Type B pancreatic cell (in vitro differentiated cells): ENCODE data around the gene CEMIP. TPM values are rescaled to one million over a fixed set of nuclear protein-coding genes. Genes with fewer than 3 reads are reported as not detected.

Source experiments
- DNase-seq: peaks from one replicate; pipeline ENCODE4 v3.0.0; 2021; ENCODE audit warnings: mixed read lengths; ENCODE audit not compliant: unreplicated experiment; ENCODE audit errors: extremely low spot score
- H3K27ac Mint-ChIP-seq: 2 replicates; pipeline ENCODE4 v1.8.0; 2021; ENCODE audit warnings: mild to moderate bottlenecking, mixed read lengths
- H3K27me3 Mint-ChIP-seq: 2 replicates; pipeline ENCODE4 v1.8.0; 2021; ENCODE audit warnings: mixed read lengths
- H3K36me3 Mint-ChIP-seq: 2 replicates; pipeline ENCODE4 v1.8.0; 2021; ENCODE audit warnings: mixed read lengths
- H3K4me1 Mint-ChIP-seq: one replicate; pipeline ENCODE4 v1.8.0; 2021; ENCODE audit warnings: mixed read lengths; ENCODE audit not compliant: unreplicated experiment
- H3K4me3 Mint-ChIP-seq: 2 replicates; pipeline ENCODE4 v1.8.0; 2021; ENCODE audit warnings: mild to moderate bottlenecking, mixed read lengths
- H3K9me3 Mint-ChIP-seq: 2 replicates; pipeline ENCODE4 v1.8.0; 2021; ENCODE audit warnings: mixed read lengths
- total RNA-seq: library from RNA; stranded (reverse); gene quantifications from 2 replicates; pipeline ENCODE4 v1.2.1, GENCODE V29; 2021; ENCODE audit warnings: low replicate concordance
- TF ChIP-seq, protein P1 (sequence below): fragments of 200-600 bp; sonication (generic); conservative IDR thresholded peaks from 2 replicates; pipeline ENCODE4 v1.5.0; 2021; ENCODE audit warnings: antibody characterized with exemption, mild to moderate bottlenecking

Gene CEMIP
- total RNA-seq, 1 donor from 2014 or later = 16.4 TPM

DNA sequence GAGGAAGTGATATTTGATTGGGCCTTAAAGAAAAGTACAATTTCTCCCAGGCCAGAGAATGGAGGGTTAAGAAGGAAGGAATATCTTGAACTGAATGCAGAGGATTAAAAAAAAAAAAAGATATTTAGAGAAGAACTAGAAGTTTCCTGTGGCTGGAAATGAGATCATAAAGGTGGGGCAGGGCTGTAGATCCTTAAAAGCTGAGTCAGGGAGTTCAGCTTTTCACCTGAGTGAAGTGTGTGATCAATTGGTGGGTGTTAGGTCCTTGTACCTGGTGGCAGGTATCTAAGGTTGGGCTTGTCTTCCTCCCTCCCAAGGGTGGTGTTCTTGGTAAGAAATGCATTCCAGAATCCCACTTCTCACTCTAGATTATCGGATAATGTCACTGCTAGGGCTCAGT, 11.8 kb downstream of the CEMIP start:
- Mint-ChIP-seq H3K4me3 (no peak overlapping the region), H3K4me1 (no peaks in the 10 kb centered on the region), H3K36me3 (no peaks in the 10 kb centered on the region), H3K27me3 (peaks cover 12% of the 10 kb centered on the region), H3K9me3 (no peaks in the 10 kb centered on the region), H3K27ac (no peak overlapping the region)
- DNase-seq = no peak
- TF ChIP-seq, protein P1, sequence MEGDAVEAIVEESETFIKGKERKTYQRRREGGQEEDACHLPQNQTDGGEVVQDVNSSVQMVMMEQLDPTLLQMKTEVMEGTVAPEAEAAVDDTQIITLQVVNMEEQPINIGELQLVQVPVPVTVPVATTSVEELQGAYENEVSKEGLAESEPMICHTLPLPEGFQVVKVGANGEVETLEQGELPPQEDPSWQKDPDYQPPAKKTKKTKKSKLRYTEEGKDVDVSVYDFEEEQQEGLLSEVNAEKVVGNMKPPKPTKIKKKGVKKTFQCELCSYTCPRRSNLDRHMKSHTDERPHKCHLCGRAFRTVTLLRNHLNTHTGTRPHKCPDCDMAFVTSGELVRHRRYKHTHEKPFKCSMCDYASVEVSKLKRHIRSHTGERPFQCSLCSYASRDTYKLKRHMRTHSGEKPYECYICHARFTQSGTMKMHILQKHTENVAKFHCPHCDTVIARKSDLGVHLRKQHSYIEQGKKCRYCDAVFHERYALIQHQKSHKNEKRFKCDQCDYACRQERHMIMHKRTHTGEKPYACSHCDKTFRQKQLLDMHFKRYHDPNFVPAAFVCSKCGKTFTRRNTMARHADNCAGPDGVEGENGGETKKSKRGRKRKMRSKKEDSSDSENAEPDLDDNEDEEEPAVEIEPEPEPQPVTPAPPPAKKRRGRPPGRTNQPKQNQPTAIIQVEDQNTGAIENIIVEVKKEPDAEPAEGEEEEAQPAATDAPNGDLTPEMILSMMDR = no peak

GRCh38 chr15:80796407-80796806, 17.2 kb downstream of the CEMIP start:
- no peak for DNase-seq
- no peak overlapping the region for H3K27ac Mint-ChIP-seq
- no peak overlapping the region for H3K4me3 Mint-ChIP-seq
- TF ChIP-seq, protein P1 = no peak
- no peaks in the 10 kb centered on the region for H3K9me3 Mint-ChIP-seq
- peaks cover 13% of the 10 kb centered on the region for H3K27me3 Mint-ChIP-seq
- H3K36me3 Mint-ChIP-seq = no peaks in the 10 kb centered on the region
- no peaks in the 10 kb centered on the region for H3K4me1 Mint-ChIP-seq

DNA sequence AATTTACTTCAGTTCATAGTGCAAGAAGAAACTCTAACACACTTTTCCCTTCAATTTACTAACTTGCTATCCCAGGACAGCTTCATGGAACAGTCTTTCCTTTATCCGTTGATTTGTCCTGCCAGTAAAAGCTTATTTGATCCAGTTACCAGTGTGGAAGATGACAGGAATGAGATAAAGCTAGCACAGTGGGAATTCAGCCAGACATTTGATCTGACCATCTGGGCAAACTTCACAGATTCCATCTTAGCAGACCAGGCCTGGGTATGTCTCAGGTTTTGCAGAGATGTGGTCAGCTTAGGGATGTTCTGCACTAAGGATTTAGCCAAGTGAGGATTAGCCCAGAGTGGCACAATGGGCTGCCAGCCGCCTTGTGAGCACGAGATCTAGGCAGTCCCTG, 19.7 kb downstream of the CEMIP start:
- H3K27me3 Mint-ChIP-seq = peaks cover 7% of the 10 kb centered on the region
- no peak for DNase-seq
- no peaks in the 10 kb centered on the region for H3K36me3 Mint-ChIP-seq
- no peaks in the 10 kb centered on the region for H3K9me3 Mint-ChIP-seq
- H3K4me3 Mint-ChIP-seq = no peak overlapping the region
- no peak overlapping the region for H3K27ac Mint-ChIP-seq
- no peaks in the 10 kb centered on the region for H3K4me1 Mint-ChIP-seq
- TF ChIP-seq, protein P1 = no peak

DNA sequence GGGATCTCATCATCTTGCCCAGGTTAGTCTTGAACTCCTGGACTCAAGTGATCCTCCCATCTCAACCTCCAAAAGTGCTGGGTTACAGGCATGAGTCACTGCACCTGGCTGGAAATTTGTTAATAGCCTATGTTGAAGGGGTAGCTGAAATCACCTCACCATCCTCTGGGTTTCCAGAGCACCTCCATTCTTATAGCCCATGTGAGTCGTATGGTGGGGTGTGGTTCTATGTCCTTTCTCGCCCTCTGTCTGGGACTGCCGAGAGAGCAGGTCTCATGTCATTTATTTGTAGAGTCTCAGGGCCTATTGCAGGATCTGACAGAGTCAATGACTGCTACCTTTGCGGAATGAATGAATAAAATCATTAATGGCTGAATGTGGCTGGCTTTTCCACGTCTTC, 20.9 kb downstream of the CEMIP start:
- peaks cover 3% of the 10 kb centered on the region for H3K4me1 Mint-ChIP-seq
- peaks cover 7% of the 10 kb centered on the region for H3K27me3 Mint-ChIP-seq
- no peak overlapping the region for H3K27ac Mint-ChIP-seq

GRCh38 chr15:80801891-80802680, 22.9 kb downstream of the CEMIP start:
- Mint-ChIP-seq H3K36me3 (no peaks in the 10 kb centered on the region), H3K4me1 (peaks cover 5% of the 10 kb centered on the region), H3K27ac (no peak overlapping the region), H3K9me3 (no peaks in the 10 kb centered on the region), H3K27me3 (peaks cover 5% of the 10 kb centered on the region), H3K4me3 (no peak overlapping the region)
- DNase-seq = no peak
- TF ChIP-seq, protein P1 = no peak

More for the DNA sequence above, 20.9 kb downstream of the CEMIP start:
- Mint-ChIP-seq H3K4me3 (no peak overlapping the region), H3K36me3 (no peaks in the 10 kb centered on the region), H3K9me3 (no peaks in the 10 kb centered on the region)
- DNase-seq = no peak
- TF ChIP-seq, protein P1 = no peak
